Measurements from ENCODE around the gene SIDT2. TPM values are rescaled to one million over a fixed set of nuclear protein-coding genes. Genes with fewer than 3 reads are reported as not detected.

SIDT2 gene
- total and polyA plus RNA-seq, 2 experiments from 2014 or later = 16.1 to 32.9 TPM

DNA sequence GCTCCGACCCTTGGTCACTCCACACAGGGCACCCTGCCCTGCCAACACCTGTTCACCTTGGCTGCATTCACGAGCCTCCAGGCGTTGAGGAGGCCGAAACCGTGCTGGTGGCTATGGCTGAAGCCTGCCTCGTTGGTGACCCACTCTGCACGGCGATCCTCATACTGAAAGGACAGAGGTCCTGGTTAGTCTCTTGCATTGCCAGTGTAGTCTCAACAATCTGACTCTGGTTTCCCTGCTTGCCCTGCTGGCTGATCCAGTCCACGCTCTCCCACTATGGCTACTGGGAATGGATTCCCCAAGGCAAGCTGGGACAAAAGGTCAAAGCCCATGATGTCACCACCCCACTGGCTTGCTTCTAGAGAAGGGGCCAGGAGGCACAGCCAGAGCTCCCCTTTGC is 40.5 kb downstream of the SIDT2 start:
- no peak overlapping the region for H3K27ac ChIP-seq
- H3K4me1 ChIP-seq (ENCODE audit: low read depth) = peaks cover 20% of the 10 kb centered on the region
- TF ChIP-seq, protein P1, sequence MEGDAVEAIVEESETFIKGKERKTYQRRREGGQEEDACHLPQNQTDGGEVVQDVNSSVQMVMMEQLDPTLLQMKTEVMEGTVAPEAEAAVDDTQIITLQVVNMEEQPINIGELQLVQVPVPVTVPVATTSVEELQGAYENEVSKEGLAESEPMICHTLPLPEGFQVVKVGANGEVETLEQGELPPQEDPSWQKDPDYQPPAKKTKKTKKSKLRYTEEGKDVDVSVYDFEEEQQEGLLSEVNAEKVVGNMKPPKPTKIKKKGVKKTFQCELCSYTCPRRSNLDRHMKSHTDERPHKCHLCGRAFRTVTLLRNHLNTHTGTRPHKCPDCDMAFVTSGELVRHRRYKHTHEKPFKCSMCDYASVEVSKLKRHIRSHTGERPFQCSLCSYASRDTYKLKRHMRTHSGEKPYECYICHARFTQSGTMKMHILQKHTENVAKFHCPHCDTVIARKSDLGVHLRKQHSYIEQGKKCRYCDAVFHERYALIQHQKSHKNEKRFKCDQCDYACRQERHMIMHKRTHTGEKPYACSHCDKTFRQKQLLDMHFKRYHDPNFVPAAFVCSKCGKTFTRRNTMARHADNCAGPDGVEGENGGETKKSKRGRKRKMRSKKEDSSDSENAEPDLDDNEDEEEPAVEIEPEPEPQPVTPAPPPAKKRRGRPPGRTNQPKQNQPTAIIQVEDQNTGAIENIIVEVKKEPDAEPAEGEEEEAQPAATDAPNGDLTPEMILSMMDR (IDR thresholded peaks at IDR 0.05; ENCODE audit: low read depth, low read length) = no peak
- H3K9me3 ChIP-seq (ENCODE audit: low read depth) = no peaks in the 10 kb centered on the region
- DNase-seq (ENCODE audit: low read depth in 1 of 2, low spot score in 1 of 2) = no peak
- no peaks in the 10 kb centered on the region for H3K27me3 ChIP-seq
- H3K36me3 ChIP-seq = peaks cover 8% of the 10 kb centered on the region
- no peak overlapping the region for H3K4me3 ChIP-seq

DNA sequence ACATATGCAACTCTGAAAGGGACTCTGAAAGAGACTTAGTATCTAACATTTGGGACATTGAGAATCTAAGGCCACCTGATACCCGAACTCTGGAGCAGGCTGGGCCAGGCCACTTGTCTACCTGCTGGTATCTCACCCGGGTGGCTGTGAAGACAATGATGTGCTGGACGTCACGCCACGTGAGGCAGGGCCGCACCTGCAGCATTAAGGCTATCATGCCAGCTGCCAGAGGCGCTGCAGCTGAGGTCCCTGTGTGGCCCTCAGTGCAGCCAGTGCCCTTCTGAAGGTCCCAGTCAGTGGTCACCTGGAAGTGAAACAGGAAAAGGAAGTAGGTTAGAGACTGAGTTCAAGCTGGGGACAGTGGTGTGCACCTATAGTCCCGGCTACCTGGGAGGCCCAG is 40.9 kb downstream of the SIDT2 start:
- Histone ChIP-seq H3K27ac (no peak overlapping the region), H3K27me3 (no peaks in the 10 kb centered on the region), H3K4me3 (no peak overlapping the region), H3K36me3 (peaks cover 8% of the 10 kb centered on the region), H3K4me1 (ENCODE audit: low read depth) (peaks cover 23% of the 10 kb centered on the region), H3K9me3 (ENCODE audit: low read depth) (no peaks in the 10 kb centered on the region)
- DNase-seq (ENCODE audit: low read depth in 1 of 2, low spot score in 1 of 2) = no peak
- TF ChIP-seq, protein P1 (IDR thresholded peaks at IDR 0.05; ENCODE audit: low read depth, low read length) = no peak

GRCh38 chr11:117219995-117220394 is 41.5 kb downstream of the SIDT2 start:
- peaks cover 8% of the 10 kb centered on the region for H3K36me3 ChIP-seq
- H3K4me1 ChIP-seq (ENCODE audit: low read depth) = peaks cover 27% of the 10 kb centered on the region
- TF ChIP-seq, protein P1 (IDR thresholded peaks at IDR 0.05; ENCODE audit: low read depth, low read length) = no peak

DNA sequence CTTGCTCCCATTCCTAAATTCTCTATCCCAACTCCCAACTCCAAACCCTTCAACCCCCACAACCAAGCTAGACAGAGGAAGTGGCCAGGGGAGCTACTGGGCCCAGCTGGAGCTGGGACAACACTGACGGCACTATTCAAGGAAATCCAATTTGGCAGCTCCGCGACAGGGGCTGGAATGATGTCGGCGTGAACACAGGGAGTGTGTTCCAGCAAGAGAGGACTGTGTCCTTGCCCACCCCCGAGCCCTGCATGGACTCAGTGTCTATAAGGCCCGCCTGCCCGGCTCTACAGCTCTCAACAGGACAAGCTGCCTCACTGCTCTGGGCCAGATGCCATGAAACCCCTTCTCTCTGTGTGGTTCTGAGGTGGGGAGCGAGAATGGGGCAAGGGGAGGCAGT is 42.0 kb downstream of the SIDT2 start:
- peaks cover 8% of the 10 kb centered on the region for H3K36me3 ChIP-seq
- H3K4me3 ChIP-seq = no peak overlapping the region
- peak in 1 of 2 donors; percentile 73 for DNase-seq (ENCODE audit: low read depth in 1 of 2, low spot score in 1 of 2)
- H3K27ac ChIP-seq = peak overlapping the region; percentile 94
- TF ChIP-seq, protein P1 (IDR thresholded peaks at IDR 0.05; ENCODE audit: low read depth, low read length) = no peak
- no peaks in the 10 kb centered on the region for H3K9me3 ChIP-seq (ENCODE audit: low read depth)
- H3K27me3 ChIP-seq = no peaks in the 10 kb centered on the region
- peaks cover 27% of the 10 kb centered on the region for H3K4me1 ChIP-seq (ENCODE audit: low read depth)

More at GRCh38 chr11:117219995-117220394, 41.5 kb downstream of the SIDT2 start:
- H3K9me3 ChIP-seq (ENCODE audit: low read depth) = no peaks in the 10 kb centered on the region
- H3K27me3 ChIP-seq = no peaks in the 10 kb centered on the region
- H3K4me3 ChIP-seq = no peak overlapping the region
- no peak for DNase-seq (ENCODE audit: low read depth in 1 of 2, low spot score in 1 of 2)
- H3K27ac ChIP-seq = no peak overlapping the region

DNA sequence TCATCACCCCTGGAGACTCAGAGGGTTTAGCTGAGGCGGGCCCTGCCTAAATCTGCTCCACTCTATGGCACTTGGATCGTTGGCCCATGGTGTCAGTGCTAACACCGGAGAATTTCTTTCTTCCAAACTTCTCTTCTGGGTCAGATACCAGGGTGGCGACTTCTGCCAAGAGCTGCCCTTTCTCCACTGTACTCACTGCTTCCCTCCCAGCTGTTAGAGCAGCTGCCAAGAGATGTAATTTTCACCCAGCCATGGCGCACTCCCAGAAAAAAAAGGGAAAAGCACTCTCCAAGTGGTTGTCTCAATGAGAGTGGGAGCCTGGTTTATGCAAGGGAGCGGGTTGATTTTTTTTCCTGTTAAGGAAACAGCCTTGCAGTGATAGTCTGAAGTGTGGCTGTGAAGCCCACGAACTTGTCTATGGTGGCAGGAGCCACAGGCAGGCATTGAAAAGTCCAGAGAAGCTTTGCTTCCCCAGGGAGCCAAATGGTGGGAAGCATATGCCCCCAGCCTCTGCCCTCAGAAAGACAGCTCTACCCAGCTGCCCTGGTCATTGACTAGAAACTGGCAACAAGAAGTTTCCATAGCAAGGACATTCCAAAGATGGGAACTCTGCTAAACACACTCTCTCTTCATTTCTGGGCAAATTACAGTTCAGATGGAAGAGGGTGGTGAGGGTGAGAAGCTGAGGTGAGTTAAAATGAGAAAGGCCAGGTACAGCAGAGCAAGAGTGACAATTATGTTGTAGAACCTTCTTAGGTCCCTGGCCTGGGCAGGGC is 42.6 kb downstream of the SIDT2 start:
- H3K9me3 ChIP-seq (ENCODE audit: low read depth) = no peaks in the 10 kb centered on the region
- peaks cover 27% of the 10 kb centered on the region for H3K4me1 ChIP-seq (ENCODE audit: low read depth)
- DNase-seq (ENCODE audit: low read depth in 1 of 2, low spot score in 1 of 2) = peak; percentile 51 to 84
- peak overlapping the region; percentile 94 for H3K27ac ChIP-seq
- TF ChIP-seq, protein P1 (IDR thresholded peaks at IDR 0.05; ENCODE audit: low read depth, low read length) = no peak
- peaks cover 5% of the 10 kb centered on the region for H3K36me3 ChIP-seq
- H3K4me3 ChIP-seq = no peak overlapping the region
- H3K27me3 ChIP-seq = no peaks in the 10 kb centered on the region
